ENCODE data around the gene CAT.

GRCh38 chr11:34425867-34426266, 12.9 kb upstream of the CAT start:
- no peak for TF ChIP-seq CTCF (IDR thresholded peaks at IDR 0.05)
- no peak for TF ChIP-seq EP300 (IDR thresholded peaks at IDR 0.05)
- TF ChIP-seq POLR2A (IDR thresholded peaks at IDR 0.05), result no peak
